HCT116 (cell line): Measurements from ENCODE around the gene HNF1B. TPM values are rescaled to one million over a fixed set of nuclear protein-coding genes. Genes with fewer than 3 reads are reported as not detected.
A peak's percentile ranks its signal among the peaks of the same experiment; 100 is the strongest.

Source experiments
- ATAC-seq: fragments of 200-7000 bp; cut with Tn5 transposase; 2 replicates; pipeline ENCODE4 v1.9.1; 2020; ENCODE audit warnings: mild to moderate bottlenecking, moderate library complexity
- BruUV-seq: library from RNA; stranded (reverse); fragments of 400-500 nt; replicated peaks from 2 replicates; lab custom pipeline; 2021; lab: Mats Ljungman, UMichigan
- CTCF ChIA-PET: fragments of 300-600 bp; sonication (Branson Sonifier 250); formaldehyde crosslinking; loops from one replicate; lab custom pipeline; 2021; ENCODE audit warnings: antibody characterized with exemption; lab: Charles Lee
- POLR2A ChIA-PET: fragments of 300-600, 350-600 bp; sonication (Branson Sonifier 250); formaldehyde crosslinking; loops from one replicate; lab custom pipeline; 2021; ENCODE audit warnings: antibody characterized with exemption; lab: Charles Lee
- RAD21 ChIA-PET, 2 experiments: fragments of 300-600 bp; sonication (Branson Sonifier 250); formaldehyde crosslinking; loops; one replicate each; lab custom pipeline; 2023; ENCODE audit warnings: low total read pairs in 2 of 2; ENCODE audit not compliant: uncharacterized antibody in 2 of 2, unreplicated experiment in 2 of 2, low non-redundant PET in 1 of 2; lab: Charles Lee
- DNase-seq: peaks from one replicate; pipeline ENCODE4 v3.0.0-alpha.2; 2010; ENCODE audit warnings: low read depth, low spot score
- H2AFZ ChIP-seq: fragments of 200-600 bp; shearing (Covaris generic), sonication (generic); 2 replicates; pipeline ENCODE4 v1.6.1; 2017; ENCODE audit warnings: low read depth, mixed run types, mixed read lengths, antibody characterized with exemption, low read length; ENCODE audit not compliant: poor library complexity, severe bottlenecking
- H3K27ac ChIP-seq: 2 replicates; pipeline ENCODE4 v1.5.1; 2012; ENCODE audit warnings: low read depth, low read length
- H3K27me3 ChIP-seq: fragments of 200-600 bp; sonication (generic); 2 replicates; pipeline ENCODE4 v1.6.1; 2016; ENCODE audit warnings: mixed run types, low read length, mixed read lengths; ENCODE audit not compliant: insufficient read depth
- H3K36me3 ChIP-seq, 2 experiments: fragments of 200-500 bp in 1 of 2; fragments of 200-600 bp in 1 of 2; sonication (Bioruptor generic) in 1 of 2; sonication (generic) in 1 of 2; 2 replicates each; pipeline versions ENCODE4 v1.5.1 to v1.6.1; 2014 to 2016; ENCODE audit warnings: low read length in 2 of 2, inconsistent platforms in 1 of 2, mixed read lengths in 1 of 2, mixed run types in 1 of 2; ENCODE audit not compliant: insufficient read depth in 2 of 2, control insufficient read depth in 1 of 2
- H3K4me1 ChIP-seq, 2 experiments: fragments of 200-600 bp in 1 of 2; sonication (generic) in 1 of 2; 2 replicates each; pipeline versions ENCODE4 v1.5.1 to v1.6.1; 2012 to 2017; ENCODE audit warnings: low read length in 2 of 2, inconsistent platforms in 1 of 2, mild to moderate bottlenecking in 1 of 2, mixed read lengths in 1 of 2, mixed run types in 1 of 2, moderate library complexity in 1 of 2; ENCODE audit not compliant: insufficient read depth in 2 of 2, control insufficient read depth in 1 of 2
- H3K4me2 ChIP-seq: fragments of 200-600 bp; sonication (generic); 2 replicates; pipeline ENCODE4 v1.6.1; 2017; ENCODE audit warnings: mixed run types, low read length, mixed read lengths
- H3K4me3 ChIP-seq, 2 experiments: fragments of 200-600 bp in 1 of 2; sonication (generic) in 1 of 2; replicated peaks in 1 of 2; 2 replicates each; pipeline ENCODE4 v1.5.1; 2011 to 2016; ENCODE audit warnings: low read length in 2 of 2, control low read depth in 1 of 2, low read depth in 1 of 2, mild to moderate bottlenecking in 1 of 2, mixed read lengths in 1 of 2, mixed run types in 1 of 2
- H3K79me2 ChIP-seq: fragments of 200-600 bp; sonication (generic); 2 replicates; pipeline ENCODE4 v1.6.1; 2017; ENCODE audit warnings: mild to moderate bottlenecking, mixed run types, low read length, moderate library complexity, mixed read lengths; ENCODE audit not compliant: insufficient read depth
- H3K9ac ChIP-seq: fragments of 200-600 bp; sonication (generic); 2 replicates; pipeline ENCODE4 v1.6.1; 2016; ENCODE audit warnings: low read length, mixed read lengths
- H3K9me2 ChIP-seq: fragments of 200-600 bp; sonication (generic), shearing (Covaris generic); 2 replicates; pipeline ENCODE4 v1.6.1; 2017; ENCODE audit warnings: mixed run types, mild to moderate bottlenecking, moderate library complexity; ENCODE audit not compliant: insufficient read depth
- H3K9me3 ChIP-seq, 2 experiments: fragments of 200-500 bp in 1 of 2; fragments of 200-600 bp in 1 of 2; sonication (Bioruptor generic) in 1 of 2; sonication (generic) in 1 of 2; 2 replicates each; pipeline ENCODE4 v1.6.1; 2014 to 2017; ENCODE audit warnings: low read length in 2 of 2, mixed read lengths in 2 of 2, inconsistent platforms in 1 of 2, low read depth in 1 of 2, mild to moderate bottlenecking in 1 of 2, mixed run types in 1 of 2, moderate library complexity in 1 of 2; ENCODE audit not compliant: control insufficient read depth in 1 of 2, insufficient read depth in 1 of 2
- H4K20me1 ChIP-seq: fragments of 200-600 bp; sonication (generic), shearing (Covaris generic); 2 replicates; pipeline ENCODE4 v1.6.1; 2017; ENCODE audit warnings: mixed run types, mild to moderate bottlenecking, moderate library complexity; ENCODE audit not compliant: insufficient read depth
- ELF1 ChIP-seq: IDR thresholded peaks from 2 replicates; pipeline ENCODE4 v1.6.1; 2012; ENCODE audit warnings: low read depth, borderline replicate concordance
- EZH2 ChIP-seq: fragments of 200-600 bp; sonication (generic); IDR thresholded peaks from 2 replicates; pipeline ENCODE4 v1.6.1; 2017; ENCODE audit warnings: antibody characterized with exemption, mixed run types
- EZH2phosphoT487 ChIP-seq: fragments of 200-600 bp; IDR thresholded peaks from 2 replicates; pipeline ENCODE4 v1.6.1; 2018; ENCODE audit warnings: antibody characterized with exemption, borderline replicate concordance
- FOSL1 ChIP-seq: IDR thresholded peaks from 2 replicates; pipeline ENCODE4 v1.6.1; 2012; ENCODE audit warnings: low read depth
- JUND ChIP-seq: IDR thresholded peaks from 2 replicates; pipeline ENCODE4 v1.6.1; 2012
- MAX ChIP-seq: IDR thresholded peaks from 2 replicates; pipeline ENCODE4 v1.6.1; 2012
- POLR2AphosphoS5 ChIP-seq: IDR thresholded peaks from 2 replicates; pipeline ENCODE4 v1.6.1; 2011; ENCODE audit warnings: mild to moderate bottlenecking, low read depth, low read length, moderate library complexity
- REST ChIP-seq: IDR thresholded peaks from 2 replicates; pipeline ENCODE4 v1.6.1; 2012; ENCODE audit warnings: low read depth
- SRF ChIP-seq: IDR thresholded peaks from 2 replicates; pipeline ENCODE4 v1.6.1; 2012; ENCODE audit warnings: low read depth
- TCF7L2 ChIP-seq: IDR thresholded peaks from 2 replicates; pipeline ENCODE4 v1.7.0; 2011; ENCODE audit warnings: borderline replicate concordance, inconsistent platforms; ENCODE audit not compliant: insufficient read depth, insufficient read length; ENCODE audit errors: extremely low read depth
- YY1 ChIP-seq: IDR thresholded peaks from 2 replicates; pipeline ENCODE4 v1.6.1; 2011; ENCODE audit warnings: low read length, low read depth, moderate library complexity, mild to moderate bottlenecking; ENCODE audit not compliant: insufficient replicate concordance; ENCODE audit errors: extremely low read depth
- ZBTB33 ChIP-seq: IDR thresholded peaks from 2 replicates; pipeline ENCODE4 v1.6.1; 2011; ENCODE audit warnings: mild to moderate bottlenecking, low read length, moderate library complexity; ENCODE audit not compliant: insufficient replicate concordance; ENCODE audit errors: extremely low read depth
- ZFX ChIP-seq: fragments of 450-650 bp; IDR thresholded peaks from 2 replicates; pipeline ENCODE4 v1.6.1; 2017
- ZNF274 ChIP-seq: fragments of 200-500 bp; sonication (Bioruptor generic); IDR thresholded peaks from 2 replicates; pipeline ENCODE4 v1.6.1; 2014; ENCODE audit warnings: mild to moderate bottlenecking, low read depth, low read length, inconsistent platforms
- intact Hi-C: fragments of 100-400 bp; cut with micrococcal nuclease; formaldehyde crosslinking; loops from 2 replicates; pipeline ENCODE4 v1.10.0; 2022
- total RNA-seq: library from RNA; stranded (reverse); gene quantifications from one replicate; pipeline ENCODE4 v1.2.1, GENCODE V29; 2021; ENCODE audit not compliant: unreplicated experiment

Gene HNF1B
- total RNA-seq, 1 experiment from 2014 or later, result 3.6 TPM

- intact Hi-C loops, result no loop called here
- peak overlapping the region; percentile 69 to 90 for H3K4me3 ChIP-seq
- peak overlapping the region; percentile 74 for H3K4me2 ChIP-seq
- H3K79me2 ChIP-seq, result peaks cover 41% of the 10 kb centered on the region
- peak overlapping the region; percentile 97 for H2AFZ ChIP-seq
- ATAC-seq, result no peak
- no peaks in the 10 kb centered on the region for H3K9me2 ChIP-seq
- no peak for TF ChIP-seq JUND
- TF ChIP-seq TCF7L2, result no peak
- no peak for TF ChIP-seq YY1
- no peak for TF ChIP-seq MAX
- no peak for TF ChIP-seq FOSL1
- no peak for TF ChIP-seq EZH2
- TF ChIP-seq ZBTB33, result no peak
- TF ChIP-seq ZFX, result no peak
- no peak for TF ChIP-seq REST
- TF ChIP-seq EZH2phosphoT487, result no peak
- TF ChIP-seq SRF, result no peak
- no peak for TF ChIP-seq POLR2AphosphoS5
- no peak for TF ChIP-seq ELF1
- TF ChIP-seq ZNF274, result no peak
- TF ChIP-seq, all 23 proteins: peak for 0
- CTCF ChIA-PET, result no interaction called here
- Histone ChIP-seq H3K36me3 (peaks cover 7 to 10% of the 10 kb centered on the region in 2 experiments; a peak in 3 of 4 replicates), H3K27ac (no peak overlapping the region), H3K9me3 (no peaks in the 10 kb centered on the region), H3K4me1 (peaks cover 5 to 12% of the 10 kb centered on the region in 2 experiments; a peak in 3 of 4 replicates), H3K27me3 (peaks cover 22% of the 10 kb centered on the region; the same call in 1 of the 2 replicates), H3K9ac (peak overlapping the region; percentile 80), H4K20me1 (no peaks in the 10 kb centered on the region)
- POLR2A ChIA-PET, result interaction anchor here (2.0 kb wide), 1 partner anchor 35 kb away, joined by 6 read pairs; the partner anchor contains the start of gene SYNRG
- RAD21 ChIA-PET, result no interaction called here
- no peak for DNase-seq
- no TSS peak for BruUV-seq
Observed at GRCh38 chr17:37643869-37644268, 101.0 kb downstream of the HNF1B start.
